GM19397 (cell line): Measurements from ENCODE around the gene EFHC1.

ENCODE experiments used
- ATAC-seq: cut with Tn5 transposase; IDR thresholded peaks from one replicate; pipeline ENCODE4 v1.9.1; 2021; ENCODE audit warnings: mild to moderate bottlenecking, moderate library complexity; ENCODE audit not compliant: unreplicated experiment

EFHC1 gene

DNA sequence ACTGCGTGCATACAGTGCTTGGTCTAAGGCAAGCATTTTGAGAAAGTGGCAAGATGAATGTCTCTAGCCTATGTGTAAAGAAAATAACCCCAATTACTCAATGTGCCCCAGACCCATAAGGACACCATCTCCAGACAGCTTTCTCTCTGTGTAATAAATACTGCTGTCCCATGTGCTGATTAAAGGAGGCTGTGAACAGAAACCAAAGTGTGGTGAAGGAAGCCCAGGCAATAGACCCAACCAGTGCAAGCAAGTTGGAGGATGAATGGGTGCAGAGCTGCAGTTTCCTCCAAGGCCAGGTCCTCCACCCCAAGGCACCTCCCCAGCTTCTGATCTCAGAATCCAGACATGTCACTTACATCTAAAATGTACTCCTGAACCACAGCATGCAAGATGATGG lies 96.1 kb downstream of the EFHC1 start:
- ATAC-seq = no peak

DNA sequence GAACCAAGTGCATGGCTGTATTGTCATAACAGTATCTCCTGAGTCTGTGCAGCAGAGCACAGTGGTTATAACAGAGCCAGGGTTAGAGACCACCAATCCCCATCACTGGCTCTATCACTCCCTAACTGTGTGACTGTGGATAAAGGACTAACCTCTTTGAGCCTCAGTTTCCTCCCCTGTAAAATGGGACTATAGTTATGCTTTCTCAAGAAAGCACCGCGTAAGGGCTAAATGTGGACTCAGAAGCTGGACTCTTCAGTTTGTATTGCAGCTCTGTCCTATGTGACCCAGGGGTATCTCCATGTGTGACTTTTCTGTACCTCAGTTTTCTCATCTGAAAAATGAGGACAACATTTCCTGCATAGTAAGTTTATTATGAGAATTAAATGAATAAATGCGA lies 96.8 kb downstream of the EFHC1 start:
- no peak for ATAC-seq

DNA sequence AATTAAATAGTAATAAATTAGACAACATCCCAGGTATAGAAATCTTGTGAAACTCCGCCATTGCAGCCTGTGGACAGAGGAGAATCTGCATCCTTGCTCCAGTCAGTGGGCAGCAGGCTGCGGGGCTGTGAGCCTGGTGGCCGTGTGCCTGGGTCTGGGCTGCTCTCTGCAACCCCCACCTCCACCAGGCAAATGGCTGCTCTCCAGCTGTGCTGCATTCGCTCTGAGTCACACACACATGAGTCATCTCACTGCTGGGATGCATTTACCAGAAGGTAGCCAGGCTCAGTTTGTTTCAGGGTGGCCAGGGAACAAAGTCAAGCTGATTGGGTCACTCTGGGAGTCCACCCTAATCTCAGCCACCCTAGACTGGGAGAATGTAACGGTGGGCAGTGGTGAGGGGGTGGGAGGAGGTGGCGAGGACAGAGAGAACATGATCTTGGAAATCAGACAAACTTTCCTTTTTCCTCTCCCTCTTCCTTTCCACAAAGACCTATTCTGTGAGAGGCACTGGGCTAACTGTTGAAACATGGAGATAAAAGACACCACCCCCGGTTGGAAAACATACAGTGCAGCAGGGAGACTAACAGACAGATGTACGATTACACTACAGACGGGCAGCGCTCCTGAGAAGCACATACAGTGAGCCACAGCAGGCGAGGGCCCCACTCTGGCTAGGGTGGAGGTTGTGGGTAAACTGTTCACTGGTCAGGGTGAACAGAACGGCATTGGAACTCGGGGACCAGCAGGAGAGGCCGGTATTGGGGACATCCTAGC lies 97.5 kb downstream of the EFHC1 start:
- peak; percentile 79 for ATAC-seq

DNA sequence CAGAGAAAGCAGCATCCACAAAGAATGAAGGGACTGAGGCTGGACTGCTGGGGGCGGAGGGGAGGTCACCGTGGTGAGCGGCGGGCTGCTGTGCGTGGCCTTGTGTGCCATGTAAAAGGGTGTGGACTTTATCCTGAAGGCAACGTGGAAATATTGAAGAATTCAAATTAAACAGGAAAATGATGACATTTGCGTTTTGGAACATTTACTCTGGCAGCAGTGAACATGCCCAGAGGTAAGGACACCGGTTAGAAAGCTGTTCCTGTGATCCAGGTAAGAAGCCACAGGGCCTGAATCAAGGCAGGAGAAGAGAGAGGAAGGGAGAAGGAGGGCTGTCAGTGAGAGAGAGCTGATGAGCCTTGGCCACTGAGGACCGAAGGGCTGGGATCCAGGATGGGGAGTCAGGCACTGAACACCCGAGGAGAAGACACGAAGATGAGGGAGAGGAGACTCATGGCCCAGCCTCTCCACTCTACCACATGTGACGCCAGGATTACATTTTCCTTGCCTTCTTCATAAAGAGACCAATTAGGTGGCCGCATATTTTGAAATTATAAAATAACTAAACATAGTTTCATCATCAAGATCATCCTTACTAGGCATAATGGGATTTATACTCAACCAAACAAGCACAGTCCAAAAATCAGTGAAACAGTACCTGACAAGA lies 98.3 kb downstream of the EFHC1 start:
- ATAC-seq = no peak

DNA sequence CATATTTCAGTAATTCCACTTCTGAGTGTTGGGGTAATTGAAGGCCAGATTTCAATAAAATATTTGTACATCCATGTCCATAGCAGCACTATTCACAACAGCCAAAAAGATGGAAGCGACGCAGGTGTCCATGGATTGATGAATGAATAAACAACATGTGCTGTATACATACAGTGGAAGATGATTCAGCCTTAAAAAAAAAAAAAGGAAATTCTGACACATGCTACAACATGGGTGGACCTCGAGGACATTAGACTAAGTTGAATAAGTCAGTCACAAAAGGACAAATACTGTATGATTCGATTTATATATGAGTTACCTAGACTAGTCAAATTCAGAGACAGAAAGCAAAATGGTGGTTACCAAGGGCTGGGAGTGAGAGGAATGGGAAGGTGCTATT lies 99.5 kb downstream of the EFHC1 start:
- ATAC-seq = no peak

DNA sequence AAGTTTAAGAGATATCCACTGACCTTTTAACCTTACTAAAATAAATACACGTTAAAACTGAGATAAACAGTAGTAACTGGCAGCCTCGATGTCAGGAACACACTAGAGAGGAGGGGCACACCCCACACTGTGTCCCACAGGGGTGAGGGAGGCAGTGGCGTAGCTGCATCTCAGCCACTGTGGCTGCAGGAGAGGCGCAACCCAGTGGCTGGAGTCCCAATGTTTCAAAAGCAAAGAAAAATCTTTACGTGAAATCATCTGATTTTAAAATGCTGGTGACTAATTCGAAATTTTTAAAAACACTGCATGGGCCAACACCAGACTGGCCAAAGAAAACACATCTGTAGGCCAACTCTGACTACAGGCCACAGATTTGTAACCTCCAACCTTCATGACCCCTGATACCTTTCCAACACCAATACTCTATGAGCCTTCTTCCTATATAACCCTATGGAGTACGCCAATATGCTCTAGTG lies 102.0 kb downstream of the EFHC1 start:
- no peak for ATAC-seq

DNA sequence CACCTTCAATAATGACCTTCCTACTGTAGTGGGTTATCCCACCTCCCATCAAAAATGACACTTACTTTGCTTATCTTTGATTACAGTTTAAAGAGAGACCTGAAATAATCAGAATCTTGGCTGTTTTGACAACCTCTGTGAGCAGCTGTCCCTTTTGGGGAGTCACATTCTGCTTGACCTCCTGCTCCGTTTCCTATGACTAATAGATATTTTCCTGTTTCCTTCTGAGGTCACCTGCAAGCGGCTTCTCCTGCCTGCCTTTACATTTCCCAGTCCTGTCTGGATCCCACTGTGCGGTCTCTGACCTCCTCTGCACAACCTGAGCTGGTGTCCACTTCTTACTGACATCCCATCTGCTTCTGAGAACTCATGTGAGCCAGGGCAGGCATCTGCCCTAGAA lies 102.5 kb downstream of the EFHC1 start:
- no peak for ATAC-seq

DNA sequence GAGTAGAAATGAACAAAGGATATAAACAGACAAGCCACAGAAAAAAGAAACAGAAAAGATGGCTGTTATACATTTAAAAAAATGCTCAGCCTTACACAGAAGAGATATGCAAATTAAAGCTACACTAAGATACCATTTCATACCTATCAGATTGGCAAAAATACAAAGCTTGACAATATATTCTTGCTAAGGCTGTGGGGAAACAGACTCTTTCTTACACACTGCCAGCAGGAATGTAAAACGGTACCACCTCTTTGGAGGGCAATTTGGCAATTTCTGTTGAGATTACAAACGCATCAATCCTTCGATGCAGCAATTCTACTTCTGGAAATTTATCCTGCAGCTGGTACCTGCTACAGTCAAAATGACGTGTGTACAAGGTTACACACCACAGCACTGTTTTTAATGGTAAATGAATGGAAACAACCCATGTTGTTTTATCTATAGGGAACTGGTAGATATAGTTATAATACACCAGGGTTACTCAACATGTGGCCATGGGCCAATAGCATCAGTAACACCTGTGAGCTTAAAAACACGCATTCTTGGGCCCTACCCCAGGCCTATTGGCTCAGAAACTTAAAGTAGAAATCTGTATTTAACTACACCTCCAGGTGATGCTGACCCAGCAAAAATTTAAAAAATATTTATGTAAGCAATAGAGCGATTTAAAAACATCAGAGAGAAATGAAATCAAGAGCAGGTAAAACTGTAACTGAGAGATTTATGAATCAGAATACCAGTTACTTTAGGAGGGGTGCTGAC lies 103.4 kb downstream of the EFHC1 start:
- no peak for ATAC-seq

DNA sequence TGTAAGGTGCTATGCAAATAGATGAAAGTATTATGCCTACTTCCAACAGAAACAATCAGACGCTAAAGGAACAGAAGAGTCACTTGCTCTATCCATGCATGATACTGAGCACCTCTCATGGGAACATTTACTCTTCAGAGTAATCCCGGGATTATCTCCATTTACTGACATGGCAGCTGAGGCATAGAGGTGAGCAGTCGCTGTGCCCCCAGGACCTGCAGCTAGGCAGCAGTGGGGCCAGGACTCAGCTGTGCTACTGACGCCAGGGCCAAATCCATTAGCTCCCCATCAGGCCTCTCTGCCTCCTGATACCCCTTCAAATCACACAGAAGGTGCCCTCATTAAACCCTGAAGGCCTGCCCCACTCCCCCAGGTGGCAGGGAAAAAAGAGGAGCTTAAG lies 104.8 kb downstream of the EFHC1 start:
- ATAC-seq = no peak

DNA sequence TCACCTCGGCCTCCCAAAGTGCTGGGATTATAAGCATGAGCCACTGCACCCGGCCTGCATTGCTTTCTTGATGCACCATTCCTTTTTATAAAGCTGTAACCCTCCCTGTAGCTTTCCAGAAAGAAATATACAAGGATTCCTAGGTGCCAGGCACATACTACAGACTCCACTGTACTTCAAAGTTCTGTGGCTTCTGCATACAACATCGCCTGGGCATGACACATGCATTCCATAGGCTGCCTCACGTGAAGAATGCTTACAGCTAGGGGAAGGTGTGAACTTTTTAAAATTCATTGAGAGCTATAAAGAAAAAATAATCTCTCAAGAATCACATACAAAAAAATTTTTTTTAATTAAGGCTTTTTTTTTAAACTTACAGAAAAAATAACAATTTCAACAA lies 106.5 kb downstream of the EFHC1 start:
- ATAC-seq = no peak

DNA sequence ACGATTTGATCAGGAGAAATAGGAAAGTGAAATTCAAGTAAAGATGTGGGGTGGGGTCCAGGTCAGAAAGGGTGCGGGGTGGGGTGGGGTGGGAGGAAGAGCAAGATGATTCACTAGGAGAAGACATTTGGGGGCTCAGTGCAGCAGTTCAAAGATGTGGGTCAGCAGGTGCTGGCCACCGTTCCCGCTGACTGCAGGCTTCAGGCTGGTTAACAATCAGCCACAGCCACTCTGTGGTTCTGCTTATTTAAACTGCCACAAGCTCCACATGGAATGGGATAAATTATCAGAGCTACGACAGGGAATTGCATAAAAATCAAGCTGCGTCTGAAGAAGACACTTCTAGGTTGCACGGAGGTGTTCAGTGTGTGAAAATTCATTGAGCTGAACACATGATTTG lies 107.3 kb downstream of the EFHC1 start:
- ATAC-seq = no peak

DNA sequence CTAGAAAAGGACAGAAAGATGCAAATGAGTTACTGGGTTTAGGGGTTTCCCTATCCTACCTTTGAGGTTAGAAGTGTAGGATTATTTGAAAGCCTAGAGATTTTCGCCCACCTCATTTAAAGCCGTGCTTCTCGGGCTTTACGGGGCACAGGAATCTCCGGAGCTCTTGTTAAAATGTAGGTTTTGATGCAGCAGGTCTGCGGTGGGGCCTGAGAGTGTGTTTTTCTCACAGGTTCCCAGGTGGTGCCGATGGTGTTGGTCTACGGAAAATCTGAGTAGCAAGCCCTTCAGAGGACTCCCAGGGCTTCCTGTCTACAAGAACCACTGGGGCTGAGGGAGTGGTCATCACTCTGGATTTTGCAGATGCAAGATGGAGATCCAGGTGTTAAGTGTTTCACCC lies 109.2 kb downstream of the EFHC1 start:
- peak; percentile 61 for ATAC-seq

DNA sequence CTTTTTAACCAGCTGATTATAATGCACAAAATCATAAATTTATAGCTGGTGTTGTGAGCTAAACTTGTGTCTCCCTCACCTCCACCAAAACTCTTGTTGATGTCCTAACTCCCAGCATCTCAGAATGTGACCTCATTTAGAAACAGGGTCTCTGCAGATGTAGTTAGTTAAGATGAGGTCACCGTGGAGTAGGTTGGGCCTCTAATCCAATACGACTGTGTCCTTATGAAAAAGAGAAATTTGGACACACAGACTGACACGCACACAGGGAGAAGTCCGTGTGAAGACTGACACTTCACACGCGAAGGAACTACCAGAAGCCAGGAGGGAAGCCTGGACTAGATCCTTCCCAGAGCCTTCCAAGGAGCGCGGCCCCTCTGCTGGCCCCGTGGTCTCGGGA lies 110.2 kb downstream of the EFHC1 start:
- no peak for ATAC-seq

DNA sequence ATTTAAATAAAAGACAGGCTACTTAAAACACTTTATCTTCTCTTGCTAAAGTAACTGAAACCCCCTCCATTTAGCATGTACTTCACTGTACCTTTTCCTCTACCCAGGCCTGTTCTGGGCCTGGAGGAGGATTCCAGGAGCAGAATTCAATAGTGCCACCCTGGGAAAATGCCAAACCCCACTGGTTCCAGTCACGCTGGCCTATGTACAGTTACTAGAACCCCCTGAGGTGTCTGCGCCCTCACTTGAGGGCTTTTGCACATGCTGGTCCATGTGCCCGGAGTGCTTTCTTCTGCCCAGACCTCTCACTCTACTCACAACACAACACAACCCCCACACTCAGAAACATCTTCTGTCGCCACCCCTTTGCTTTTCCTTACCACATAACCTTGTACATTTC lies 111.3 kb downstream of the EFHC1 start:
- ATAC-seq = no peak

DNA sequence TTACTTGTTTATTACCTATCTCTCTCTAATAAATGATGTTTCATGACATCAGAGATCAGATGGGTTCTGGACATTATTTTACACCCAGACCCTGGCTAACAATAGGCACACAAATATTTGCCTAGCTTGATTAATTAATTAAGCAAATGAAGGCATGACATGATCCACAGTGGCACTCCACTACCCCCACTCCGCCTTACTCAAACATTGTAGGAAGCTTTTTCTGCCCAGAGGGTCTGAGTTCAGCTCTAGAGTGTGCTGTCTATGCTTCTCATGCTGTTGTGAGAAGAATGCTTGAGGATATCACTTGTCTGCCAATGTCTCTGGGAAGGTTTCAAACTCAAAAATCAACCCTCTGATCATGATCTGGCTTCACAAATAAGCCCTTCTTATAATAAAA lies 111.7 kb downstream of the EFHC1 start:
- ATAC-seq = no peak

DNA sequence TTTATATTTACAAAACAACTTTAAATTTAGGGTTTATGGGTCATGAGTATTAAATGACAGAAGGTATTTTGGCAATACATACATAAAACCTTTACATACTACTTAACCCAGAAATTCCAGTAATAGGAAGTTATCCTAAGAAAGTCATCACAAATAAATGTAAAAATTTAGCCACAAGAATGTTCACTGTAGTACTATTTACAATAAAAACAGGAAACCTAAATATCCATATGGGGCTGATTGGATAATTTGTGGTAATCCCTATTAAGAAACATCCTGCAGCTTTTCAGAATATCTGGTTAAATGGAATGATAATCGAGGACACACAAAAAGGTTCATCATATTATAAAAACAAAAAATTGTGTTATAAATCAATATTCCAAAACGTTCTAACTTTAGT lies 112.3 kb downstream of the EFHC1 start:
- no peak for ATAC-seq

DNA sequence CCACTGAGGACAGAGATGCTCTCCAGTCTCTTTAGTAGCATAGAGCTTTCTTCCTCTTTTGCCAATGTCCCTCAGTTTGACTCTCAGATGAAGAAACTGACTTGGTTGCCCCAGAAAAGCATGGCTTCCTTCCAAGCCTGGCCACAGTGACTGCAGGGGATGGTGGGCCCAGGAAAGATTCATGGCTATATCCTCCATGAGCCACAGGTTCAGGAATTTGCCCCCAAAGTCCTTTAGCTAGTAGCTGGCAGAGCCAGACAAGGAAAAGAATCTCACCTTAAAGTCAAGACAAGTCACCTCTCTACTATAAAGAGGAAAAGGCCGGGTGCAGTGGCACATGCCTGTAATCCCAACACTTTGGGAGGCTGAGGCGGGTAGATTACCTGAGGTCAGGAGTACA lies 113.3 kb downstream of the EFHC1 start:
- no peak for ATAC-seq

DNA sequence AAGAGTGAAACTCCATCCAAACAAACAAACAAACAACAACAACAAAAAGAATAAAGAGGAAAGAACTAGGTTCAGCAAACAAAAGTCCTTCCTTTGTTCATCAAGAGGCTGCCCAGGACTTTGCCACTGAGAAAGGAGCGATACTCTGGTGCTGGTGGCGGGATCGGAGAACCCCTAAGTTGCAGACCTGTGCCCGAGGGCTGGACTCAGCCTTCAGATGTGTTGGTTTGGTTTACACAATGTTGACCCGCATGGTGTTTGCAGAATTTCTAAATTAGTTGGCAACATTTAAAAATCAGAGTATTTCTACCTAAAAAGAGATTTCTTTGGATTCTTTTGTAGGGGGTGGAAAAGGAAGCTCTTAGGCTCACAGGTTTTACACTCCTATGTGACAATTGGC lies 114.2 kb downstream of the EFHC1 start:
- ATAC-seq = no peak

DNA sequence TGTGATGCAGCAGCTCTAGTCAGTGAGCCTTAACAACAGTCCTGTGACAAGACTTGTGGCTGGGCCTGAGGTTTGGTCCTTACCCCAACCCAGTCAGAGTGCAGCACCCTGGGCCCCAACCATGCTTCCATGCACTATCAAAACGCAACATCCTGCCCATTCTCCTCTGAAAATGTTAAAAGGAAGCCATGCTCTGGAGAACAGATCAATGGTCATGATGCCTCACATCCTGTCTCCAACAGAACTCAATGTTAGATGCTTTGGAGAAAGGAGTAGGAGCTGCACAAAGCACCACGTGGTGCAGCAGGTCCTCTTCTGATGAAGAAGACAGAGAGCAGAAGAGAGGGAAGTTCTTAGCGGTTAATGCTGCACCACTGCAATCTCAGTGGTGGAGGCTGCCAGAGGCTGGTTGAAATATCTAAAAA lies 114.8 kb downstream of the EFHC1 start:
- no peak for ATAC-seq

DNA sequence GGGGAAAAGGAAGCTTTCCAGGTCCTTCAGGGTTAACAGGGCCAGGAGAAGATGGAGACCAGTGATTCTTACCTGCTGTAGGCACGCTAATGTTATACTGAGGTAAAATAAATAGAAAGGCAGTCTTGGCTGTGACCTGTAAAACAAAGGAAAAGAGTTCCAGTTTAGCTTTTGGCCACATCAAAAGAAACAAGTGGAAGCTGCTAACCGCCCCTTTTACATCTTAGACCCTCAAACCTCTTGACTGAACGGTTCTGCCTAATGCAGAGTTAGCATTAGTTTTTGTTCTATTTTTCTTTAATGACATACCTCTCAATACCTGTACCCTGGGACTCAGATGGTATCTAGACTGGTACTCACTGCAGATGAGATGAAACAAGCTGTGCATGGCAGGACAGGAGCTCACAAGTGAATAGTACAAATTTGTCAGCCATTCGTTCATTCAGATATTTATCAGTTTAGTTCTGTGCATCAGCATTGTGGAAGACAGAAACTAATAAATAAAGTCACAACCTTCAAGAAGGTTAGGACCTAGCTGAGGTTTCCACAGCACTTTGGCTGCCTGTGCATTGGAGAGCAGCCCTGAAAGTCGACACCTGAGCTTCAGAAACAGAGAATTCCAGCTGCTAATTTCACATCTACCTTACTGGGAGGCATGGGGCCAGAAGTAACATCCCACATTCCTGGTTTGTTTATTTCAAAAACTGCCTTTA lies 115.7 kb downstream of the EFHC1 start:
- ATAC-seq = peak; percentile 4

DNA sequence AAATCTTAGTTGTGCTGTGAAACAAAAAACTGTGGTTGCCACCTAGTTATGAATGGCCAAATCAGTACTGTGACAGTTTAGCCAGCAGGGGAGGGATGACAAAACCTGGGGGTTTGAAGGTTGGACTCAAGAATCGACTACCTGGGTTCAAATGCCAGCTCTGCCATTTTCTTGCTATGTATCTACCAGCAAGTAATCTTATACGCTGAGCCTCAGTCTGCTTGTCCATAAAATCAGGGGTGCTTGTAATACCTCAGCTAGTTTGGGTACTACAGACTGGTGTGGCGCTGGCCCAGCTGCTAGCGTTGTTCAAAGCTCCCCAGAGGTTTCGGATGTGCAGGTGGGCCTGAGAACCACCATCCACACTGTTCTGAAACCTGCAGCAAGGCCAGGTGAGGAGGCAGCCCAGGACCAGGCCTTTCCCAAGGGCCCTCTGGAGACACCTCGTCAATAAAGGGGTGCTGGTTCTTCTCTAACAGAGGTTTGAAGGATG lies 116.3 kb downstream of the EFHC1 start:
- peak; percentile 34 for ATAC-seq
